Stomach (tissue), 9 donors: ENCODE data around the gene KCNT2. TPM values are rescaled to one million over a fixed set of nuclear protein-coding genes. Genes with fewer than 3 reads are reported as not detected.
A peak's percentile ranks its signal among the peaks of the same experiment; 100 is the strongest.

Experiments
- DNase-seq, 2 donors: peaks; one replicate each; pipeline versions ENCODE4 v3.0.0 to v3.0.0-alpha.2; 2013 to 2019
- H3K27ac ChIP-seq, 5 donors: fragments of 200-600 bp in 4 of 5; sonication (generic) in 4 of 5; one replicate each; pipeline ENCODE4 v1.5.1; 2013 to 2019; ENCODE audit warnings: mild to moderate bottlenecking in 1 of 5, moderate library complexity in 1 of 5
- H3K27me3 ChIP-seq, 3 donors: fragments of 200-600 bp; sonication (generic); one replicate each; pipeline ENCODE4 v1.5.1; 2017 to 2019; ENCODE audit warnings: mixed run types in 1 of 3
- H3K36me3 ChIP-seq, 4 donors: fragments of 200-600 bp; sonication (generic); 1 replicate in 3 of 4; 2 replicates in 1 of 4; pipeline ENCODE4 v1.5.1; 2016 to 2019
- H3K4me1 ChIP-seq, 4 donors: fragments of 200-600 bp; sonication (generic); one replicate each; pipeline ENCODE4 v1.5.1; 2016 to 2019
- H3K4me3 ChIP-seq, 4 donors: fragments of 200-600 bp; sonication (generic) in 3 of 4; one replicate each; pipeline ENCODE4 v1.5.1; 2016 to 2019; ENCODE audit warnings: mild to moderate bottlenecking in 1 of 4
- H3K9me3 ChIP-seq, 4 donors: fragments of 200-600 bp; sonication (generic); one replicate each; pipeline ENCODE4 v1.5.1; 2016 to 2019
- EP300 ChIP-seq: sonication (generic); formaldehyde crosslinking; IDR thresholded peaks from one replicate; pipeline ENCODE4 v1.6.1; 2017; ENCODE audit warnings: antibody characterized with exemption
- POLR2A ChIP-seq, 4 donors: fragments of 450-650 bp; IDR thresholded peaks; one replicate each; pipeline ENCODE4 v1.6.1; 2016; ENCODE audit warnings: antibody characterized with exemption in 4 of 4, control low read depth in 2 of 4, mild to moderate bottlenecking in 1 of 4, moderate library complexity in 1 of 4
- POLR2AphosphoS5 ChIP-seq, 3 donors: sonication (generic); formaldehyde crosslinking; IDR thresholded peaks; one replicate each; pipeline ENCODE4 v1.6.1; 2016; ENCODE audit warnings: antibody characterized with exemption in 3 of 3
- WGBS, 5 donors: extraction: QIAGEN DNeasy Blood & Tissue Kit in 3 of 5; methylation state at CpG; one replicate each; pipeline versions ENCODE4 v1.1.5 to v1.1.7; 2013 to 2018; 5-methylcytosine and 5-hydroxymethylcytosine counted together
- intact Hi-C: fragments of 100-400 bp; cut with DNase I; formaldehyde crosslinking; loops from one replicate; pipeline ENCODE4 v1.15.1; 2023; ENCODE audit warnings: low total_unique reads
- polyA plus RNA-seq, 3 donors: library from polyadenylated mRNA; stranded (reverse); fragments of 200-250 nt; gene quantifications; one replicate each; pipeline ENCODE4 v1.2.3, GENCODE V29; 2013
- total RNA-seq, 5 donors: library from RNA; depleted of rRNA; stranded (reverse); fragments of >200 nt; gene quantifications; one replicate each; pipeline versions ENCODE4 v1.1.0 to v1.2.3, GENCODE V29; 2014 to 2016
- TF ChIP-seq, protein P1 (sequence below), 7 experiments: fragments of 450-650 bp in 4 of 7; fragments of 200-600 bp in 3 of 7; sonication (generic) in 3 of 7; IDR thresholded peaks; one replicate each; pipeline ENCODE4 v1.5.1; 2016 to 2019; ENCODE audit warnings: antibody characterized with exemption in 7 of 7, control low read depth in 2 of 7, mild to moderate bottlenecking in 1 of 7
- donor health status: healthy with polysubstance abuse.
- donor health status: Bipolar disorder and iron deficiency.
- donor health status: healthy.

Gene KCNT2
- total and polyA plus RNA-seq, 8 donors, result 0.29 to 32.3 (median 0.93) TPM

DNA sequence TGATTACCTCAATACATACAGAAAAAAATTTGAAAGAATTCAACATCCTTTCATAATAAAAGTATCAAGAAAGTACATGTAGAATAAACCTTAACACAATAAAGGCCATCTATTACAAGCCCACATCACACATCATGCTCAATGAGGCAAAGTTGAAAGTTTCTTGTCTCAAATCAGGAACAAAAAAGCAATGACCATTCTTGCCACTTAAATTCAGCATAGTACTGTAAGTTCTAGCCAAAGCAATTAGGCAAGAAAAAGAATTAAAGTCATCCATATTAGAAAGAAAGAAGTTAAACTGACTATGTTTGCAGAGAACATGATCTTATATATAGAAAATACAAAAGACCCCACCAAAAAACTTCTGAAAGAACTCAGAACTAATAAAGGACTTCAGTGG, 44.5 kb downstream of the KCNT2 start:
- no peak for DNase-seq
- Histone ChIP-seq H3K4me1 (no peaks in the 10 kb centered on the region), H3K27ac (no peak overlapping the region), H3K27me3 (no peaks in the 10 kb centered on the region), H3K9me3 (peaks cover 0 to 17% (median 6%) of the 10 kb centered on the region in 4 donors), H3K4me3 (no peak overlapping the region), H3K36me3 (no peaks in the 10 kb centered on the region)
- intact Hi-C loops, result no loop called here
- TF ChIP-seq POLR2A (IDR thresholded peaks at IDR 0.05) (no peak), EP300 (no peak), POLR2AphosphoS5 (IDR thresholded peaks at IDR 0.05) (no peak)
- TF ChIP-seq, protein P1, sequence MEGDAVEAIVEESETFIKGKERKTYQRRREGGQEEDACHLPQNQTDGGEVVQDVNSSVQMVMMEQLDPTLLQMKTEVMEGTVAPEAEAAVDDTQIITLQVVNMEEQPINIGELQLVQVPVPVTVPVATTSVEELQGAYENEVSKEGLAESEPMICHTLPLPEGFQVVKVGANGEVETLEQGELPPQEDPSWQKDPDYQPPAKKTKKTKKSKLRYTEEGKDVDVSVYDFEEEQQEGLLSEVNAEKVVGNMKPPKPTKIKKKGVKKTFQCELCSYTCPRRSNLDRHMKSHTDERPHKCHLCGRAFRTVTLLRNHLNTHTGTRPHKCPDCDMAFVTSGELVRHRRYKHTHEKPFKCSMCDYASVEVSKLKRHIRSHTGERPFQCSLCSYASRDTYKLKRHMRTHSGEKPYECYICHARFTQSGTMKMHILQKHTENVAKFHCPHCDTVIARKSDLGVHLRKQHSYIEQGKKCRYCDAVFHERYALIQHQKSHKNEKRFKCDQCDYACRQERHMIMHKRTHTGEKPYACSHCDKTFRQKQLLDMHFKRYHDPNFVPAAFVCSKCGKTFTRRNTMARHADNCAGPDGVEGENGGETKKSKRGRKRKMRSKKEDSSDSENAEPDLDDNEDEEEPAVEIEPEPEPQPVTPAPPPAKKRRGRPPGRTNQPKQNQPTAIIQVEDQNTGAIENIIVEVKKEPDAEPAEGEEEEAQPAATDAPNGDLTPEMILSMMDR (IDR thresholded peaks at IDR 0.05), result no peak

DNA sequence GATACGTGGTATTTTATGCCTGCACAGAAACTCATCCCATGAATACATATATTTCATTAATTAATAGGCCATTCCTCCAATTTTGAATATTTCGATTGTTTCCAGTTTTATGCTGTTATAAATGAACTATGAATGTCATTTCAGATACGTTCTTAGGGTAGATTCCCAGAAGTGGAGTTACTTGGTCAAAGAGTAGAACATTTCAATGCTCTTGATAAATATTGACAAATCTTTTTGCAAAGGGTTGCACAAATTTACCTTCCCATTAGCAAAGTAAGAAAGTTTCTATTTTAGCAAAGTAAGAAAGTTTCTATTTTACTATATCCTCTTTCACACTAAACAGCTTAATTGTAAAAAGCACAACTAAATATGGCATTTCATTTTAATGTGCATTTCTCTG, 48.9 kb downstream of the KCNT2 start:
- no peaks in the 10 kb centered on the region for H3K36me3 ChIP-seq
- H3K4me3 ChIP-seq, result no peak overlapping the region
- DNase-seq, result no peak
- H3K27ac ChIP-seq, result no peak overlapping the region
- no peak for TF ChIP-seq POLR2A (IDR thresholded peaks at IDR 0.05)
- no peak for TF ChIP-seq POLR2AphosphoS5 (IDR thresholded peaks at IDR 0.05)
- TF ChIP-seq EP300, result no peak
- TF ChIP-seq, protein P1 (IDR thresholded peaks at IDR 0.05), result no peak
- WGBS, 5 donors, result 37 to 65% (median 51%) methylated on average over 3 of the region's 3 CpGs
- H3K4me1 ChIP-seq, result no peaks in the 10 kb centered on the region
- intact Hi-C loops, result no loop called here
- H3K9me3 ChIP-seq, result peaks cover 0 to 15% (median 4%) of the 10 kb centered on the region in 4 donors
- no peaks in the 10 kb centered on the region for H3K27me3 ChIP-seq

DNA sequence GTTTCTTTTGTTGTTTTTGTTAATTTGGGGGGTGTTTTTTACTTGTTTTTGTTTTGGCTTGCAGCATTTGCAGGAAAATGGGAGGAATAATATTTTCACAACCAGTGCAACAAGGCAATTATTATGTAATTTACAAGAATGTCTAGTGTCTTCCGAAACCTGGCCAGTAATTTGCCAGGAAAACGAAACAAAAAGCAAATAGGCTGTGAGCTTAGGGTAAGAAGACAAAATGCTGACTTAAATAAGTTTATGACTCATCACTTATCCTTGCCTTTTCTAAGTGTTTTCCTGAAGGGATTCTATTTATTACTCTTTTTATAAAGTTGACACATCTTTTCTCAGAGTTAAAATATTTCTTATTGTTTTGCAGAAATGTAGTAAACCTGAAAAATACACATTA, 49.8 kb downstream of the KCNT2 start:
- Histone ChIP-seq H3K4me3 (peak overlapping the region in 2 of 4 donors; percentile 3 to 31), H3K27me3 (no peaks in the 10 kb centered on the region), H3K9me3 (peaks cover 0 to 12% (median 0%) of the 10 kb centered on the region in 4 donors), H3K4me1 (no peaks in the 10 kb centered on the region), H3K36me3 (no peaks in the 10 kb centered on the region), H3K27ac (no peak overlapping the region)
- intact Hi-C loops, result no loop called here
- DNase-seq, result peak in 1 of 2 donors; percentile 37
- TF ChIP-seq POLR2AphosphoS5 (IDR thresholded peaks at IDR 0.05), result no peak
- TF ChIP-seq EP300, result no peak
- TF ChIP-seq, protein P1 (IDR thresholded peaks at IDR 0.05), result no peak
- no peak for TF ChIP-seq POLR2A (IDR thresholded peaks at IDR 0.05)
- 28 to 53% (median 37%) methylated on average over 2 of the region's 2 CpGs for WGBS, 5 donors

DNA sequence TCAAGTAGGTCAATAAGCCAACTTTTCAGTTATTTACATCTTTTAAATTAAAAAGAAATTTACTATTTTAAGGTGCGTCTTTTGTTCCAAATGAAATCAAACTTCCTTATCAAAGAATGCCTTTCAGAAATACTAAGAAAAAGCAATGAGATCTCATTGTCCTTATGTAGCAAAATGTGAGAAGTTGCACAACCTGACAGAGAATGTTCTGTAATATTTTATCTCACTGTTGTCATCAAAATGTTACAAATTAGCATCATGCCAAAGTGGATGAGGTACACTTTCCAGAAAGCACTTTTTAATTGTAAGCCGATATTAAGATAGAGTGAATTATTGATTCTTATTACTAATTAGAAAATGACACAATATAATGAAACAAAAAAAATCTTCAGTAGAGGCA, 50.4 kb downstream of the KCNT2 start:
- Histone ChIP-seq H3K4me3 (no peak overlapping the region), H3K9me3 (peaks cover 0 to 12% (median 0%) of the 10 kb centered on the region in 4 donors)
- 77 to 93% (median 88%) methylated on average over 2 of the region's 2 CpGs for WGBS, 5 donors

More for the DNA sequence above, 50.4 kb downstream of the KCNT2 start:
- DNase-seq, result no peak
- Histone ChIP-seq H3K27ac (no peak overlapping the region), H3K4me1 (no peaks in the 10 kb centered on the region), H3K36me3 (no peaks in the 10 kb centered on the region), H3K27me3 (no peaks in the 10 kb centered on the region)
- TF ChIP-seq POLR2AphosphoS5 (IDR thresholded peaks at IDR 0.05) (no peak), POLR2A (IDR thresholded peaks at IDR 0.05) (no peak), EP300 (no peak)
- TF ChIP-seq, protein P1 (IDR thresholded peaks at IDR 0.05), result no peak
- intact Hi-C loops, result no loop called here
